K562 (cell line): ENCODE data around the gene ATP9A. TPM values are rescaled to one million over a fixed set of nuclear protein-coding genes. Genes with fewer than 3 reads are reported as not detected.

Source experiments
- ATAC-seq: fragments of 200-7000 bp; cut with Tn5 transposase; 3 replicates; pipeline ENCODE4 v1.9.1; 2020; ENCODE audit warnings: moderate library complexity
- BruUV-seq: library from RNA; stranded (reverse); fragments of 400-500 nt; replicated peaks from 2 replicates; lab custom pipeline; 2021; lab: Mats Ljungman, UMichigan
- CTCF ChIA-PET: fragments of 300-600 bp; formaldehyde crosslinking; extraction: SDS; loops from one replicate; lab custom pipeline; 2021; ENCODE audit warnings: low intra/inter-chr PET ratio; lab: Yijun Ruan, JAX
- POLR2A ChIA-PET: fragments of 300-600, 350-650 bp; sonication (Branson Sonifier 250); formaldehyde crosslinking; extraction: SDS; loops from one replicate; lab custom pipeline; 2021; ENCODE audit warnings: antibody characterized with exemption, inconsistent platforms; lab: Yijun Ruan, JAX
- DNase-seq, 4 experiments: peaks; one replicate each; pipeline versions ENCODE4 v3.0.0 to v3.0.0-alpha.2; 2011 to 2018; ENCODE audit warnings: low spot score in 3 of 4, mixed read lengths in 3 of 4; ENCODE audit errors: extremely low read depth in 1 of 4
- FAIRE-seq: peaks from 2 replicates; lab custom pipeline; 2011; peaks lifted over from hg19 to GRCh38; lab: Jason Lieb, UNC
- H2AFZ ChIP-seq: 2 replicates; pipeline ENCODE4 v1.6.0; 2011; ENCODE audit warnings: low read depth, low read length, control low read depth, inconsistent platforms
- H3K27ac ChIP-seq: fragments of 200-600 bp; 3 replicates; pipeline ENCODE4 v1.8.0; 2011; ENCODE audit warnings: low read depth, mild to moderate bottlenecking, control low read depth, inconsistent platforms, low read length, moderate library complexity, mixed read lengths; ENCODE audit errors: extremely low read depth
- H3K27me3 ChIP-seq, 2 experiments: fragments of 300-600 bp in 1 of 2; 2 replicates in 1 of 2; 3 replicates in 1 of 2; pipeline versions ENCODE4 v1.6.0 to v1.8.0; 2011; ENCODE audit warnings: inconsistent platforms in 2 of 2, low read length in 2 of 2, mild to moderate bottlenecking in 1 of 2, mixed read lengths in 1 of 2, moderate library complexity in 1 of 2; ENCODE audit not compliant: control insufficient read depth in 2 of 2, insufficient read depth in 2 of 2
- H3K36me3 ChIP-seq: fragments of 300-600 bp; 3 replicates; pipeline ENCODE4 v1.8.0; 2011; ENCODE audit warnings: mild to moderate bottlenecking, low read length, inconsistent platforms; ENCODE audit not compliant: control insufficient read depth, insufficient read depth
- H3K4me1 ChIP-seq, 2 experiments: fragments of 200-600 bp in 1 of 2; replicated peaks in 1 of 2; 2 replicates in 1 of 2; 3 replicates in 1 of 2; pipeline versions ENCODE4 v1.5.1 to v1.8.0; 2011; ENCODE audit warnings: inconsistent platforms in 2 of 2, low read length in 2 of 2, mild to moderate bottlenecking in 1 of 2, mixed read lengths in 1 of 2, moderate library complexity in 1 of 2; ENCODE audit not compliant: control insufficient read depth in 2 of 2, insufficient read depth in 2 of 2
- H3K4me2 ChIP-seq: 2 replicates; pipeline ENCODE4 v1.6.1; 2011; ENCODE audit warnings: low read length, control low read depth, inconsistent platforms, mixed read lengths; ENCODE audit not compliant: insufficient read depth
- H3K4me3 ChIP-seq: fragments of 200-600 bp; sonication (generic), shearing (Covaris generic); 2 replicates; pipeline ENCODE4 v1.5.1; 2016; ENCODE audit warnings: control low read depth, inconsistent platforms
- H3K79me2 ChIP-seq: fragments of 200-600 bp; 3 replicates; pipeline ENCODE4 v1.8.0; 2011; ENCODE audit warnings: low read length, inconsistent platforms; ENCODE audit not compliant: control insufficient read depth, insufficient read depth
- H3K9ac ChIP-seq, 2 experiments: 2 replicates each; pipeline versions ENCODE4 v1.6.0 to v1.6.1; 2011; ENCODE audit warnings: low read depth in 2 of 2, low read length in 2 of 2, control low read depth in 1 of 2, inconsistent platforms in 1 of 2, mild to moderate bottlenecking in 1 of 2, mixed read lengths in 1 of 2; ENCODE audit not compliant: insufficient read depth in 1 of 2
- H3K9me1 ChIP-seq: one replicate; pipeline ENCODE4 v1.6.0; 2011; ENCODE audit warnings: inconsistent platforms, mild to moderate bottlenecking, low read length, moderate library complexity; ENCODE audit not compliant: control insufficient read depth, insufficient read depth
- H3K9me3 ChIP-seq: replicated peaks from 2 replicates; pipeline ENCODE4 v1.5.1; 2011; ENCODE audit warnings: low read depth, low read length, inconsistent platforms; ENCODE audit not compliant: control insufficient read depth, insufficient read depth
- H4K20me1 ChIP-seq: replicated peaks from 2 replicates; pipeline ENCODE4 v1.6.1; 2011; ENCODE audit warnings: low read length, inconsistent platforms, mixed read lengths; ENCODE audit not compliant: control insufficient read depth, insufficient read depth
- CBFA2T2 ChIP-seq: fragments of 450-650 bp; conservative IDR thresholded peaks from 2 replicates; pipeline ENCODE4 v1.6.1; 2017; ENCODE audit warnings: mild to moderate bottlenecking
- DNMT1 ChIP-seq: fragments of 450-650 bp; IDR thresholded peaks from 2 replicates; pipeline ENCODE4 v1.6.1; 2016; ENCODE audit warnings: antibody characterized with exemption, mild to moderate bottlenecking
- ESRRA ChIP-seq: fragments of 450-650 bp; IDR thresholded peaks from 2 replicates; pipeline ENCODE4 v1.6.1; 2014; ENCODE audit warnings: low read depth, mild to moderate bottlenecking, moderate library complexity, borderline replicate concordance
- MEF2D ChIP-seq: conservative IDR thresholded peaks from 2 replicates; pipeline ENCODE4 v1.6.1; 2016; ENCODE audit warnings: low read depth, missing genetic modification characterization, missing compliant biosample characterization
- NFYB ChIP-seq: IDR thresholded peaks from 2 replicates; pipeline ENCODE4 v1.6.1; 2011; ENCODE audit warnings: mild to moderate bottlenecking, moderate library complexity; ENCODE audit not compliant: insufficient read length; ENCODE audit errors: extremely low read depth
- RBM25 ChIP-seq: fragments of 200-400 bp; formaldehyde crosslinking; IDR thresholded peaks from 2 replicates; pipeline ENCODE4 v1.6.1; 2018; ENCODE audit warnings: low read length, low read depth, moderate library complexity; ENCODE audit not compliant: severe bottlenecking
- WGBS: fragments of 100-300 bp; shearing (Covaris generic); methylation state at CpG from one replicate; pipeline ENCODE4 v1.1.6; 2016; ENCODE audit warnings: low coverage, mixed read lengths; ENCODE audit not compliant: insufficient coverage; ENCODE audit errors: missing lambda C conversion rate; 5-methylcytosine and 5-hydroxymethylcytosine counted together
- in situ Hi-C: fragments of 300-500 bp; cut with MboI; formaldehyde crosslinking; loops from 4 replicates; pipeline ENCODE4 v1.15.0; 2018; ENCODE audit warnings: inconsistent platforms, mixed read lengths
- intact Hi-C: fragments of 100-400 bp; cut with micrococcal nuclease; formaldehyde crosslinking; loops from 2 replicates; pipeline ENCODE4 v1.14.2; 2022
- polyA plus RNA-seq, 8 experiments: library from polyadenylated mRNA; depleted of rRNA in 4 of 8; stranded (reverse) in 5 of 8; unstranded in 3 of 8; fragments of >200 nt; fragmentation: Nextera tagmentation in 2 of 8; fragmentation: Illumina TruSeq in 1 of 8; extraction: Ambion mirVana in 2 of 8; extraction: Trizol in 1 of 8; gene quantifications; 2 replicates each; pipeline versions ENCODE4 v1.2.1 to v1.2.3, GENCODE V29; 2011 to 2014; ENCODE audit warnings: inconsistent platforms in 1 of 8, missing spikeins in 1 of 8
- total RNA-seq, 7 experiments: library from RNA; depleted of rRNA in 6 of 7; stranded (reverse); fragments of >200 nt in 6 of 7; fragmentation: Illumina TruSeq in 2 of 7; extraction: Trizol in 2 of 7; gene quantifications; 2 replicates each; pipeline versions ENCODE4 v1.2.1 to v1.2.3, GENCODE V29; 2011 to 2021; ENCODE audit warnings: low replicate concordance in 1 of 7
- TF ChIP-seq, protein P1 (sequence below): conservative IDR thresholded peaks from 2 replicates; pipeline ENCODE4 v1.6.1; 2011; ENCODE audit warnings: low read depth, mild to moderate bottlenecking, low read length; ENCODE audit not compliant: control insufficient read depth
- TF ChIP-seq, protein P2 (sequence below): fragments of 450-650 bp; IDR thresholded peaks from 2 replicates; pipeline ENCODE4 v1.6.1; 2018; ENCODE audit not compliant: partially characterized antibody

Gene ATP9A
- total and polyA plus RNA-seq, 9 of the 15 experiments (the other 6 are each of a cell fraction or from before 2014, with no cell fraction given) = 0.18 to 0.62 (median 0.29) TPM

DNA sequence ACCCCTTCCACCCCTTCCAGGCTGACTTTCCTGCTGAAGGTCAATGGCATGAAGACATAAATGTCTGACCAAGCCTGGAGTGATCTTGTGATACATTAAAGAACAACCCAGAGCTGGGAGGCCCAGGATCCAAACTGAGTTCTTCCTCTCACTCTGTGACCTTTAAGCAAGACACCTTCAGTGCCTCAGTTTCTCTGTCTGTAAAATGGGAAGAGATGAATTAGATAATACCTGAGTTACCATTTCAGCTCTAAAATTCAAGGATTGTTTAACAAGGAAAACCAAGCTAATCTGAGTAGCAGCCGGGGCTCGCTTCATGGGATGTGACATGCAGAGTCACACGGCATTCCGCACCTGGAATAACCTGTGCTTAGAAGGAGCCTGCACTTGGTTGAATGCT, 218.7 kb downstream of the ATP9A start:
- POLR2A ChIA-PET = no interaction called here
- Histone ChIP-seq H3K9me3 (no peaks in the 10 kb centered on the region), H3K4me3 (no peak overlapping the region), H3K9me1 (no peaks in the 10 kb centered on the region), H2AFZ (no peak overlapping the region), H3K27me3 (peaks cover 14 to 18% of the 10 kb centered on the region in 2 experiments), H3K79me2 (no peaks in the 10 kb centered on the region), H3K4me1 (peaks cover 0 to 2% of the 10 kb centered on the region in 2 experiments; a peak in 1 of 5 replicates), H3K36me3 (no peaks in the 10 kb centered on the region), H4K20me1 (peaks cover 6% of the 10 kb centered on the region; the same call in 1 of the 2 replicates), H3K4me2 (no peak overlapping the region), H3K9ac (no peak overlapping the region), H3K27ac (no peak overlapping the region)
- intact Hi-C loops (no loop called here), in situ Hi-C loops (no loop called here)
- FAIRE-seq (no peak), ATAC-seq (no peak), DNase-seq (no peak)
- 80% methylated on average over 4 of the region's 4 CpGs for WGBS
- BruUV-seq = no TSS peak
- CTCF ChIA-PET = no interaction called here
- TF ChIP-seq, protein P1, sequence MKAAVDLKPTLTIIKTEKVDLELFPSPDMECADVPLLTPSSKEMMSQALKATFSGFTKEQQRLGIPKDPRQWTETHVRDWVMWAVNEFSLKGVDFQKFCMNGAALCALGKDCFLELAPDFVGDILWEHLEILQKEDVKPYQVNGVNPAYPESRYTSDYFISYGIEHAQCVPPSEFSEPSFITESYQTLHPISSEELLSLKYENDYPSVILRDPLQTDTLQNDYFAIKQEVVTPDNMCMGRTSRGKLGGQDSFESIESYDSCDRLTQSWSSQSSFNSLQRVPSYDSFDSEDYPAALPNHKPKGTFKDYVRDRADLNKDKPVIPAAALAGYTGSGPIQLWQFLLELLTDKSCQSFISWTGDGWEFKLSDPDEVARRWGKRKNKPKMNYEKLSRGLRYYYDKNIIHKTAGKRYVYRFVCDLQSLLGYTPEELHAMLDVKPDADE = no peak
- TF ChIP-seq CBFA2T2 (no peak), MEF2D (tag) (no peak), ESRRA (peak; percentile 19; the same call in 1 of the 2 replicates), RBM25 (peak; percentile 55), NFYB (no peak), DNMT1 (no peak)
- TF ChIP-seq, protein P2, sequence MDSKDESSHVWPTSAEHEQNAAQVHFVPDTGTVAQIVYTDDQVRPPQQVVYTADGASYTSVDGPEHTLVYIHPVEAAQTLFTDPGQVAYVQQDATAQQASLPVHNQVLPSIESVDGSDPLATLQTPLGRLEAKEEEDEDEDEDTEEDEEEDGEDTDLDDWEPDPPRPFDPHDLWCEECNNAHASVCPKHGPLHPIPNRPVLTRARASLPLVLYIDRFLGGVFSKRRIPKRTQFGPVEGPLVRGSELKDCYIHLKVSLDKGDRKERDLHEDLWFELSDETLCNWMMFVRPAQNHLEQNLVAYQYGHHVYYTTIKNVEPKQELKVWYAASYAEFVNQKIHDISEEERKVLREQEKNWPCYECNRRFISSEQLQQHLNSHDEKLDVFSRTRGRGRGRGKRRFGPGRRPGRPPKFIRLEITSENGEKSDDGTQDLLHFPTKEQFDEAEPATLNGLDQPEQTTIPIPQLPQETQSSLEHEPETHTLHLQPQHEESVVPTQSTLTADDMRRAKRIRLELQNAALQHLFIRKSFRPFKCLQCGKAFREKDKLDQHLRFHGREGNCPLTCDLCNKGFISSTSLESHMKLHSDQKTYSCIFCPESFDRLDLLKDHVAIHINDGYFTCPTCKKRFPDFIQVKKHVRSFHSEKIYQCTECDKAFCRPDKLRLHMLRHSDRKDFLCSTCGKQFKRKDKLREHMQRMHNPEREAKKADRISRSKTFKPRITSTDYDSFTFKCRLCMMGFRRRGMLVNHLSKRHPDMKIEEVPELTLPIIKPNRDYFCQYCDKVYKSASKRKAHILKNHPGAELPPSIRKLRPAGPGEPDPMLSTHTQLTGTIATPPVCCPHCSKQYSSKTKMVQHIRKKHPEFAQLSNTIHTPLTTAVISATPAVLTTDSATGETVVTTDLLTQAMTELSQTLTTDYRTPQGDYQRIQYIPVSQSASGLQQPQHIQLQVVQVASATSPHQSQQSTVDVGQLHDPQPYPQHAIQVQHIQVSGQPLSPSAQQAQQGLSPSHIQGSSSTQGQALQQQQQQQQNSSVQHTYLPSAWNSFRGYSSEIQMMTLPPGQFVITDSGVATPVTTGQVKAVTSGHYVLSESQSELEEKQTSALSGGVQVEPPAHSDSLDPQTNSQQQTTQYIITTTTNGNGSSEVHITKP = no peak
